G401.6 (cell line): Measurements from ENCODE around the gene ZXDC.

ENCODE experiments used
- FAIRE-seq: peaks from 2 replicates; lab custom pipeline; 2012; peaks lifted over from hg19 to GRCh38; lab: Jason Lieb, UNC

ZXDC gene

DNA sequence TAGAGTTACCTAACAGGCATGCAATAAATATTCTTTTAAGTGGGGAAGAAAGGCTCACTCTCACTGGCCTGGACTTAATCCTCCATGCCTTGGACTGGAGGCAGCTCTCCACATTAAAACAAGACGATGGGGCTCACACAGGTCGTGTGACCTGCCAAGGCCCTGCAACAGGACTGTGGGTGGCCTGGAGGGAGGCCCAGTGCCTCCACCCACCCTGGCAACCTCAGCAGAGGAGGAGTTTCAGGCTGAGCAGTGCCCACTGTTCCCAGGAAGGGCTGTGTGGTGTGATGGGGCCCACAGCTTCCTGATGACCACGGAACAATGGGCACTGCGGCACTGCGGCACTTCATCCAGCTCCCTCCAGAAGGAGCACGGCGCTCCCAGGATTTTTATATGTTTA is 36.3 kb upstream of the ZXDC start:
- no peak for FAIRE-seq

DNA sequence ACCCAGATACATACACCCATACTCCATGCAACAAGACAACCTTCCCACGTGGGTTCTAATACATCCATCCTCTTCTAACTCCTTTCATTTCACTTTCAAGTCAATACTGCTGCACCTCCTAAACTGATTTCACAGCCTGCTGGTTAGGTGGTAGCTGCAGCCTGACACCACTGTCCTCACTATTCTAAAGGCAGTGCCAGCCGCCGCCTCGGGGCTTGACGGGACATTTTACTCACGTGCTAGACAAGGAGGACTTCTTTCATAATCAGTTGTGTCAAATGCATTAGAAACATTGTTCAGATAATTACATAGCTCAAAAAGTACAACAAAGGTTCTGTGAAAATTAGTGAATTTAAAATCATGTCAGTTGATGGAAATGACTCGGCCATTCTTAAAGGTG is 35.6 kb upstream of the ZXDC start:
- no peak for FAIRE-seq

DNA sequence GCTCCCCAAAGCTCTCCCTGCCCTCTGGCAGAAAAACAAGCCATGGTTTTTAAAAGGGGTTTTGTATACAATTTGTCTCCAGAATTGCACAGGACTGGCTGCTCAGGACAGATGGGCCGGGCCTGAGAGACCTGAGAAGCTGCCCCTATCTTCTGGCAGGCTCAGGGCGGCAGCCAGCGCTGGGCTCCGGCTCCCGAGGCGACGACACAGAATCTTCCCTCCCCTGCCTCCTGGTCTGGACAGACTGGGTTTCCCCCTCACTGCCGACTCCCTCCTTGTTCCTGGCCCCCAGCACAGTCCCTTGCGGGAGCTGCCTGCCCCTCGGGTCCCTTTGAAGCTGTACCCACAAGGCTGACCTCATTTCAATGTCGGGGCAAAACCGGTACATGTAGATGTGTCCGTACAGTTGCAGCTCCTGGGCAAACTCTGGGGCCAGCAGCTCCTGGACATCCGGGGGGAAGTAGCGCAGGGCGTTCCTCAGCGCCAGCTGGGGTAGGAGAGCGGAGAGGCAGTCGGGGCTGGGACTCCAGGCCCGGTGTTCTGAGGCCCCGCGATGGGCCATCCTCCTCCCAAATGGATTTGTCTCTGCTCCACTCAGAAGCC is 34.7 kb upstream of the ZXDC start:
- no peak for FAIRE-seq

DNA sequence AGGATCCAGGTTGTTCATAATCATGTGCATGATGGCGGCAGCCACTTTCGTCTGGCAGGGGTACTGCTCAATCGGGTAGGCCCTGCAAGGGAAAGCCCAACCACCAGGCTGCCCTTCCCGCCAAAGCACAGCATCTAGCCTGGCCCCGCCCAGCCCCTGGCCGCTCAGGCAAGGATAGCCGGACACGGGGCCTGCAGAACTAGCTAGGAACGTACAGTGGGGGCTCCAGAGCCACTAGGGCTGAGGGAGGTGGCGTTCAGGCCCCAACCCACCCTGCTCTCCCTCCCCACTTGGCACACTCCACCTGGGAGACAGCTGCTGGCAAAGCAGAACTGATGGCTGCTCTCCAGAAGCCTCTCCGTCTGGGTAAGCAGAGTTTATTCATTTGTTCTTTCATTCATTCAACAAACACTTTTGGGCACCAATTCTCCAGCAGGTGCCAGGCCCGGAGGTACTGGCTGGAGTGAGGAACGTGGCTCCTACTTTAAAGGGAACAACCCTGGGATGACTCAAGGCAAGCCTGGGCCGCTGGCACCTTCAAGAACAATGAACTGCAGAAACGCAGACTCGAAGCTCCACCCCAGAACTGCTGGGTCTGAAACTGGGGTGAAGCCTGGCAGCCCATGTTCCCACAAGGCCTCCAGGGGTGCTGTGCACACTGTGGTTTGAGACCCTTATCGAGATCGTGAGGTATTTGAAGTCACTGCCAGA is 34.1 kb upstream of the ZXDC start:
- FAIRE-seq, result no peak

DNA sequence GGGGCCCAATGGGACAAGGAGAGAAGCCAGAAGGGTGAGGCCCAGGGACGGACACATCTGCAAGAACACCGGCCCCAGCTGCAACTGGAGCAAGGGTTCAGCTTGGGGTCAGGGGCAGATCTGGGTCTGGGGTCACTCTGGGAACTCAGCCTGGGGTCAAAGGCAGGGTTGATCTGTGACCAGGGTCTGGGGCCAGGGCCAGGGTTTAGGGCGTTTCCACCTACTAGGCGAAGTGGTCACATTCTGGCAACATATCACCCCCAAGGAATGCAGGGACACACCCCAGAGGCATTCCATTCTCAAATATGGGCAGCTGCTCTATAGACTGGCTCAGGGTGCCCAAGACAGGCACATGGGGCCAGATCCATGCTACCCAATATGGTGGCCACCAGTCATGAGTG is 32.9 kb upstream of the ZXDC start:
- no peak for FAIRE-seq

DNA sequence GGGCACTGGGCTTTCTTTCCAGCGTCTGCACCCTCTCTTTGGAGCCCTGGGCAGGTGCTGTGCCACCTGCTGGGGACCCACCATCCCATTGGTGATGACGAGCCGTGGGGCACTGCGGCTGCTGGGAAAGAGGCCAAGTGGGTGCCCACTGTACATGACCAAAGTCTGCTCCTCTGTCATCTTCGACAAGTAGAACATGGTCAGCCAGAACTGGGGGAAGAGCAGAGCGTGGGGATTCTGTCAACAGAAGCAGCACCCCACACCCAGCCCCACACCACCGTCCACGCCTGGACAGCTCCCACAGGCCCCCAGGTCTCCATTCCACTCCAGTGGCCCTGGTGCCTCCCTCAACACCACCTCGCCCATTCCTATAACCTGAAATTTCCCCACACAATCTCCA is 32.2 kb upstream of the ZXDC start:
- FAIRE-seq, result no peak

DNA sequence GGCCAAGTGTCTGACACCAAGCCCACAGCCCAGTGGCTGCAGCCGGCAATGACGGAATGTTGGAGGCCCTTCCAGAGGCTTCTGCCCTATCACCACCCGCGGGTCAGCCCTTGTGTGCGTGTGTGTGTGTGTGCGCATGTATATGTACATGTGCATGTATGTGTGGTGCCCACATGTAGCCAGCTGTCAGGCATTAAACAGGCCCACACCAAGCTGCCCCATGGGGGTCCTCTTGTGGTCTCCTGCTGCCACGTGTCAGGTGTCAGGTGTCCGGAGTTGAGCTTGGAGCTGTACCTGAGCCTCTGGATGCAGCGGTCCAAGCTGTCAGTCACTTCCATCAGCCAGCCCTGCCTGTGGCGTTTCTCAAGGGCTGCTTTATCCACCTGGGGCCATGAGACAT is 28.0 kb upstream of the ZXDC start:
- no peak for FAIRE-seq

DNA sequence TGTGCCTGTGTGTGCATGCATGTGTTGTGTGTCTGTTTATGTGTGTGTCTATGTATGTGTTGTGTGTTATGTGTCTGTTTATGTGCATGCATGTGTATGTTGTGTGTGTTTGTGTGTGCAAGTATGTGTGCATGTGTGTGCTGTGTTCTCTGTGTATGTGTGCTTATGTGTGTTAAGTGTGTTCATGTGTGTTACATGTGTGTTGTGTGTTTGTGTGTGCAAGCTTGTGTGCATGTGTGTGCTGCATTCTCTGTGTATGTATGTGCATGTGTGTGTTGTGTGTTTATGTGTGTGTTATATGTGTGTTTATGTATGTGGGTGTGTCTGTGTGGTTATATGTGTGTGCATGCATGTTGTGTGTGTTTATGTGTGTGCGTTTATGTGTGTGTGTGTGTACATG is 27.0 kb upstream of the ZXDC start:
- no peak for FAIRE-seq

DNA sequence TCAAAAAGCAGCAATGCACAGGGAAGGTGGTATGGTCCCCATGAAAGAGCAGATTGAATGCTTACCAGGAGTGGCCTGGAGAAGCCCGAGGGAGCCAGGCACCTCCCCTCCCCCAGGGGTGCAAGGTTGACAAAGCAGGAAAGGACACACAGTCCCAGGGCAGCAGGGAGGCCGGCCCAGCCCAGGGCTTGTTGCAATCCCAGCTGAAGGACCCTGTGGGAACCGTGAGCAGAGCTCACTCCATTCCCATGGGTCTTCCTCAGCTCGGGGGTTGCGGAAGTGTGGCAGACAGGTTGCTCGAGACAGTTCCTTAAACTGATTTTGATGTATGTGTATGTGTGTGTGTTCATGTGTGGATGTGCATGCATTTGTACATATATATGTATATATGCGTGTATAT is 26.0 kb upstream of the ZXDC start:
- no peak for FAIRE-seq

DNA sequence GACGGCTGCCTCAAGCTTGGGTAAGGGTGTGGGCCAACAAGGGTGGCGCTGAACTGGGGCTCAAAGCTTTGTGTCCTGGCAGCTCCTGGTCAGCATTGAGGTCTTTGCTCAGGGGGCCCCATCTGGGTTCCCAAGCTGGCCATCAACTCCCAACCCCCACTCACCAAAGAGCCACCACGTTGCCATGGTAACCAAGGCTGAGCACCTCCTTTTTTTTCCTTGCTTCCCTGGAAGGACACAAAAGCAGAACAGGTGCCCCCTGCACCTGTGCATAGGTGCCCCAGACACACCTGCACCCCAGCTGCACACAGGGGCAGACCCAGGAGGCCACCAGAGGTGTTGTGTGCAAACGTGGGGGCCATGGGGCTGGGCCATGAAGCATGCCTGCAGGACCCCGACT is 25.4 kb upstream of the ZXDC start:
- no peak for FAIRE-seq

DNA sequence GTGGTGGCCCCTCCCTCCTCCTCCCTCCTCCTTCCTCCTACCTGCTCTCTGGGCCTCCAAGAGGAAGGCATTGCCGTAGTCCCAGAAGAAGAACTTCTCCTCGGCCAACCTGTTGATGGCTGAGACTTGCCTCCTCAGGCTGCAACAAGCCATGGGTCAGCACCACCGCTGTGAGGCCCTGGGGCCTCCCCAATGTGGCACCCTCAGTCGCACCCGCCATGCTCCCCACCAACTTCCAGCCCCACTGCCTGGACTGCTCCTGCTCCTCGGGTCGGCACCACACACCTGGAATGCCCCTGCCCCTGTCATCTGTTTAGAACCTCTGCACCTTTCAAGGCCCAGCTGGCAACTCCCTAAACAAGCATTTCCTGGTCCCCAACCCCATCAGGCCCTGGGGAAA is 24.3 kb upstream of the ZXDC start:
- no peak for FAIRE-seq

DNA sequence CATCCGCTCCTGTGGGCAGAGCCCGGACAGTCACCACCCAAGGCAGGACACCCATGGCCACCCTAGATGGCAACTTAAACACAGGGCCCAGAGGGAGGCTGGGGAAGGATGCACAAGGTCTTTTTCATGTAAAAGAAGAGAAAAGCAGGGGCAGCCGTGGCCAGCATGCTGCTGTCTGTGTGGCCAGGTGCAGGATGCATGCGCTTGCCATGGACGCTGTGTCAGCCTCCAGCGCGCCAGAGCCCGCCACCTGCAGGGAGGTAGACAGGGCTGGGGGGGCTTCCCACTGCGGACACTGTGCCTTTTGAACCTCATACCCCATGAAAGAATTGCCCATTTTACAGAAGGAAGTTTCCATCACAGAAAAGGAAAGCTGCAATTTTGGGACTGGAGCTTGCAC is 23.7 kb upstream of the ZXDC start:
- no peak for FAIRE-seq

DNA sequence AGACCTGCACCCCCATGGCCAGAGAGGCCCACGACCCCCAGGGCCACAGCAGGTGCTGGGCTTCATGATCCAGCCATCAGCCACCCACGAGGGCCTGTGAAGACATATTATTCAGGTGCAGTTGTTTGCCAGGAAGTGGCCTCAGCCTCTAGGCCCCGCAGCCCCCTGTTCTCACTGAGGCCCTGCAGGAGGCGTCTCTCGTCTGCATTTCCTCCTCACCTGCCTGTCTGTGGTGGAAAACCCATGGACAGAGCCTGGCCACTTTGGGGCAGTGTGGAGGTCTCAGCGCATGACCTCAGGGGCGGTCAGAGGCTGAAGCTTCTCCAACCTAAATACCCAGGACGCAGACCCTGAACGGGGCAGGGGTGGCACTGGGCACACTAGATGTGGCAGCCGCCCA is 23.2 kb upstream of the ZXDC start:
- FAIRE-seq, result no peak

DNA sequence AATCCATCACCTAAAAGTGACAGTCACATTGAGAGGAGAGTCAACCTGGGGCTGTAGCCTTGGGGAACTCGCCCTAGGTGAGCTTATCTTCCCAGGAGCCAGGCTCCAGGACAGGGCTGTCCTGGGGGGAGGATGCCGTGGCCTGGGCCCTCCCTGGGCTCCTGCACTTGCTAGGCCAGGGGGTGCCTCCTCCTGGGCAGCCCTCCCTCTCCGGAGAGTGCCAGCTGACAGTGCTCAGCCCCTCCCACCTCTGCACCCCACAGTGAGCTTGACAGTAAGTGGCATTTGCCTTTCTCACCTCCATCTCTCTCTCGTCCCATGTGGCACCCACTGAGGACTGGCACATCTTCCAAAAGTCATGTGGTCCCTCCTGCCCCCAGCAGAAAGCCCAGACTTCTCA is 22.8 kb upstream of the ZXDC start:
- FAIRE-seq, result no peak

DNA sequence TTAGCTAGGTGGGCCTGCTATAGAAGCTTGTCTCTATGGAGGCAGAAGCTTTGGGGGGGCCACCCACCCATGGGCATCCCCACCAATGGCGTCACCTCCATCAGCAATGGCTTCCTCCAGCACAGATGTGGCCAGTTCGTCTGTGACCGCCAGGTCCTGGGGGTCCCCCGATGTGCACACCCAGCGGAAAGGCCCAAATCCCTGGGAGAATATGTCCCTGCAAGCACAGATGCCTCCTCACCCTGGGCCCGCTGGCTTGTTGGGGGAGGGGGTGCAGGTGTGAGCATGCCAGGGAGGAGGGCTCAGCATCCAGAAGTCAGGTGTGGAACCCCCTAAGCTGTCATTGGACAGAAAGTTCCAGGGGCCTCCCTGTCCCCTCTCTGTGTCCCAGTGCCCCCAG is 22.3 kb upstream of the ZXDC start:
- no peak for FAIRE-seq

DNA sequence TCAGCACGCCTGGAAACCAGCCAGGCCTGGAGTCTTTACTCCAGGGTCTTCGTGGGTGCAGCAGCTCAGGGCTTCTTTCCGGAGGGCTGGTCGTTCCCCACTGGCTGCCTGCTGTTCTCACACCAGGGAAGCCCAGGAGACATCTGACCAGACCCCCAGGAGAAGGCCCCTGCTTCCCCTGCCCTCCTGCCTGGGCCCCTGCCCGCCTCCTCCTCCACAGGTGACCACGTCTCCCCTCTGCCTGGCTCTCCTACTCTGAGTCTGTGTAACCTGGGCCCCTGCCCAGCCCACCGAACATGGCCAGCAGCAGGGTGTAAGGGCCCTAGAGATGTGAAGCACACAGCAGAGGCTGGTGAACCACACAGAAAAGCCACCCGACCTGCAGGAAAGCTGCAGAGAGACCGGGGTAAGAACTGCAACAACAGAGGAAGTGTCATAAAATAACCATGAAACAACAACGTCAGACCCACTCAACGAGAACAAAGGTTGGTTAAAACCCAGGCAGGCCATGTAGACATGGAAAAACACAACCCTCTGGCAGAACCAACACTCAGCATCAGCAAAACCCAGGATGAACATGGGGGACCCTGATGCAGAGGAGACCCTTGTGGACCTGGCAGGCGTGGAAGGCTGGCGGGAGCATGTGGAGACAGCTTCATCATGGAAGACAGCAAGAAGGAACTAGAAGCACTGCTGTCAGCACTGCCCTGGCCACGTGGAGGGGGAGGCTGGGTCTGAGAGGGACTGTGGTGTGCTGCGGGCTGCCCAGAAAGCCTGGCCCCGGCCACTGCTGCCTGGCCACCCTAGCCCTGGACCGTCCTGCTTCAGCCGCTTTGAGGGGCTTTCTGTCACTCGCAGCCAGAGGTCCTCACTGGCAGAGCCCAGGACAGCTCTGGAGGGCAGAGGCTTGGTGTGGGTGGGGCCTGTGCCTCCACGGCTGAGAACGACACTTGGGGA is 21.5 kb upstream of the ZXDC start:
- no peak for FAIRE-seq

DNA sequence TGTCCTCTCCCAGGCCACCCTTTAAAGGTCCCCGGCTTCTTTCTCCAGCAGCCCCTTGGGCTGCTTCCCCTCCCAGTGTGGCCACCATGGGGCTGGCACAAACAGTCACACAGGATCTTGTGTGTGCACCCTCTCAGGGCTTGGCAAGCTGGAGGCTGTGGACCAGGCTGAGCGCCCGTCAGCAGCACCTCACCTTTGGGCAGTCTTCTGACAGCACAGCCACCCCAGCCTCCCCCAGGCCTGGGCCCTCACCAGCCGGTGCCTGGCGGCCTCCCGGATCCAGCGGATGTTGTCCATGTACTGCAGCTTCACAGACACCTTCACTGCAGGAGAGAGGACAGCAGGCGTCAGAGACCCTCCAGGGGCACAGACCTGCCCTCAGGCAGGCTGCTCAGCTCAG is 20.1 kb upstream of the ZXDC start:
- no peak for FAIRE-seq

DNA sequence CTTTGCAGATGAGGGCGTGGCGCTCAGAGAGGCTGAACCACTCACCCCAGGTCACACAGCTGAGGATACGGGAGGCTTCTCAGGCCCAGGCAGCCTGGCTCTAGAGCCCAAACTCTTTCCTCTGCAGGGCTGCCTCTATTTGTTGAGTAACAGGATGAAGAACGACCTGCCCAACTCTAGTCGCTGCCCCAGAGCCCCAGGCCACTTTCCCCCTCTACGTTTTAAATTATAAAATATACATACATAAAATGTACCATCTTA is 19.2 kb upstream of the ZXDC start:
- no peak for FAIRE-seq

DNA sequence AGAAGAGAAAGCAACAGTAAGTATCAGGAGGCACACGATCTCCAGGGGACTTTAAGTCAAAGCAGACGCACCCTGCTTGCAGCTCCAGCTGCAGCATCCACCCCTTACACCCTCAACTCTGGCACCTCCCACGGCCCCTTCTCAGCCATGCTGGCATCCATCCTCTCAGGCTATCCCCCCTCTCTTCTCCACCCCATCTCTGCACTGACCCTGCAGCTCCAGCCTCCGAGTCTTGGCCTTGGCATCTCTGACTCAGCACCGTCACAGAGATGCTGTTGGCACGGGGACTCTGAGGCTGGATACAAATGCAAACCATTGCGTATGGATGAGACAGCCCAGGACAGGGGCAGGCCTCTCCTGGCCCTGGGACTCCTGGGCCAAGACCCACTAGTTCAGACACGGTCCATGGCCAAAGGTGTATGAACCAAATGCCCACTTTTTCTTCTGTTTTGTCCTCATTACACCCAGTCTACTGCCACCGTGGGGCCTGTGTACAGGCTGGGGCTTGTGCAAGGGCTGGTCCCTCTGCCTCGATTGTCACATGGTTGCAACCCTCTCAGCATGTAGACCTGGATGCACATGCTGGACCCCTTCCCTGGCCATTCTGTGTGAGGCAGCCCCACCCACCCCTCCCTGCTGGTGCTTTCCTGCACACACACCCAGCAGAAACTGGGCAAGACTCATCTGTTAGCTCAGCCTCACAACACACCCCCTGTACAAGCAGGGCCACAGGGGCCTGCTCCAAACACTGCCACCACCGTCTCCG is 18.7 kb upstream of the ZXDC start:
- FAIRE-seq, result no peak

DNA sequence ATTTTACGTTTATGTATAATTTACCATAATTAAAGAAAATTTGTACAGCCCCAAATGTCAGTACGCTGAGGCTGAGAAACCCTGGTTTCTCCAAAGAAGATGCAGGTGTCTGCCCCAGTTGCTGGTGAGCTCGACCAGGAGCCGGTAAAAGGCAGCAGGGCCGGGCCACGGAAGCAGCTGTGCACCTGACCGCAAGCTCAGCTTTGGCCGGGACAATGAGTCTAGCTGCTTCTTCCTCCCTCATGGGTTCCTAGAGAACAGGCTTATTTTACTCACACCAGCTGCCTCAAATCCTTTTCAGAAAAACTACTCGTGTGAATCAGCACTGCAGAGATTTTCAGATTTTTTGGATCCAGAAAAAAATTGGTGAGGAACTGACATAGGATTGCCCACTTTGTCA is 18.0 kb upstream of the ZXDC start:
- FAIRE-seq, result no peak

DNA sequence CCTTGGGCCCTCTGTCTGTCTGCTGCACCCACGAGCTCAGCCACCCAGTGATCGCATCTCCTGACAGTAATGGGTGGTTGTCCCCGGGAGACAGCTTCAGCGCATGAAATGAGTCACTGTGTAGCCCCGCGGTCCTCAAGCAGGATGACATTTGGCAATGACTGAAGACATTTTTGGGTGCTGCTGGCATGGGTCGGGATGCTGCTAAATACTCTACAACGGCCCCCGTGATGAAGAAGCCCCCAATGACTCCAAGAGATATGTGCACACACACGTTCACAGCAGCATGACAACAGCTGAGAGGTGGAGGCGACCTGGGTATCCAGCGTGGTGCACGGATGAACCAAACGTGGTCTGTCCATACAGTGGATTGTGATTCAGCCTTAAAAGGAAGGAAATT is 17.4 kb upstream of the ZXDC start:
- FAIRE-seq, result no peak

DNA sequence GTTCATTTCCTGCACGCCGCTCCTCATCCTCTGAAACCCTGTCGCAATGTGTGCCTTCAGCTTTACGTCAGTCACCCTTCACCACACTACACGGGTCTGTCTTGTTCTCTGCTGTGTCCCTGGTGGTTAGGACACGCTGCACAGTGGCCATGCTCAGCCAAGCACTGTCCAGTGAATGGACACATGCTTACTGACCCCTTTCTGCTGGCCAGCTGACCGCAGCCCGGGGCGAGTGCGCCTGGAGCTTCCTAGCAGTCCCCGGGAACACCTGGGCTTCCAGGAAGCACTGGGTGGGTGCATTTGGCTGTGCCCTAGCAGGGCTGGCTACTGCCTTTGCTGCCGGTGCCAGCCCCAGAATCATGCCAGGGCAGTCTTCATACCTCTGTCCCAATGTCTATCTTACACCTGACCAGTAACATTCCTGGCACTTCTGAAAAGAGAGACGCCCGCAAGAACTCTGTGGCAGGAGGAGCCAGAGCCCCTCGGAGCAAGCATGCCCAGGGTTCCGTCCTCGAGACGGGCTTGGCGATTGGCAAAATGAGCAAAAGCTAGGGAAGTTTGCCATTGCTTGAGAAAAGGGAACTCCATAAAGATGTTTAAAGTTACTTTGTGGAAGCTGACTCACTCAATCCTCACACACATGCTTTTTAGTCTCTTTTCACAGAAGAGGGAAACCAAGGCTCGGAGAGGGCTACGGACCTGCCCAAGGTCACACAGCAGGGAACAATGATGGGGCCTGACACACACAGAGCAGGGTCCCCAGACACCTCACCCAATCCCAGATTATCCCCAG is 15.7 kb upstream of the ZXDC start:
- no peak for FAIRE-seq
